ENCODE measurements around the gene YOD1. TPM values are rescaled to one million over a fixed set of nuclear protein-coding genes. Genes with fewer than 3 reads are reported as not detected.
"Not testable (repeated sequence)": the region's sequence is repeated elsewhere in the genome, so short reads cannot be mapped to it uniquely, and the experiment has no call there.

YOD1 gene
- polyA plus RNA-seq, 4 donors: 13.2 to 16.0 (median 14.0) TPM

GRCh38 chr1:207050480-207051190 lies 373 bp downstream of the YOD1 start:
- DNase-seq (ENCODE audit: low read depth in 4 of 4, low spot score in 2 of 4): peak; percentile 82 to 93 (median 90)

GRCh38 chr1:207049974-207050391 lies 1.0 kb downstream of the YOD1 start:
- DNase-seq (ENCODE audit: low read depth in 4 of 4, low spot score in 2 of 4): no peak

GRCh38 chr1:207049514-207049913 lies 1.5 kb downstream of the YOD1 start:
- no peak for DNase-seq (ENCODE audit: low read depth in 4 of 4, low spot score in 2 of 4)

- DNase-seq (ENCODE audit: low read depth in 4 of 4, low spot score in 2 of 4): no peak
Observed at GRCh38 chr1:207049054-207049453, 2.0 kb downstream of the YOD1 start.

GRCh38 chr1:207048041-207048440 lies 3.0 kb downstream of the YOD1 start:
- DNase-seq (ENCODE audit: low read depth in 4 of 4, low spot score in 2 of 4): no peak

GRCh38 chr1:207047505-207047904 lies 3.5 kb downstream of the YOD1 start:
- no peak for DNase-seq (ENCODE audit: low read depth in 4 of 4, low spot score in 2 of 4)

- DNase-seq (ENCODE audit: low read depth in 4 of 4, low spot score in 2 of 4): no peak
Observed at GRCh38 chr1:207045453-207045852, 5.6 kb downstream of the YOD1 start.

- DNase-seq (ENCODE audit: low read depth in 4 of 4, low spot score in 2 of 4): not testable (repeated sequence)
Observed at GRCh38 chr1:207041397-207041796, 9.6 kb downstream of the YOD1 start.

GRCh38 chr1:207040181-207040533 lies 10.9 kb downstream of the YOD1 start:
- no peak for DNase-seq (ENCODE audit: low read depth in 4 of 4, low spot score in 2 of 4)

- no peak for DNase-seq (ENCODE audit: low read depth in 4 of 4, low spot score in 2 of 4)
Observed at GRCh38 chr1:207039380-207040180, 11.4 kb downstream of the YOD1 start.

GRCh38 chr1:207036865-207037264 lies 14.1 kb downstream of the YOD1 start:
- DNase-seq (ENCODE audit: low read depth in 4 of 4, low spot score in 2 of 4): no peak

GRCh38 chr1:207035877-207036551 lies 15.0 kb downstream of the YOD1 start:
- no peak for DNase-seq (ENCODE audit: low read depth in 4 of 4, low spot score in 2 of 4)

- DNase-seq (ENCODE audit: low read depth in 4 of 4, low spot score in 2 of 4): no peak
Observed at GRCh38 chr1:207034998-207035397, 16.0 kb downstream of the YOD1 start.

GRCh38 chr1:207034208-207034607 lies 16.8 kb downstream of the YOD1 start:
- no peak for DNase-seq (ENCODE audit: low read depth in 4 of 4, low spot score in 2 of 4)

- DNase-seq (ENCODE audit: low read depth in 4 of 4, low spot score in 2 of 4): no peak
Observed at GRCh38 chr1:207033302-207033701, 17.7 kb downstream of the YOD1 start.

GRCh38 chr1:207032528-207033017 lies 18.4 kb downstream of the YOD1 start, which contains the start of gene C1orf116:
C1orf116 (minus strand) TSS chr1:207032756; CDS start chr1:207027598, 5,158 bp downstream.
- DNase-seq (ENCODE audit: low read depth in 4 of 4, low spot score in 2 of 4): peak in 1 of 4 donors; percentile 63

- no peak for DNase-seq (ENCODE audit: low read depth in 4 of 4, low spot score in 2 of 4)
Observed at GRCh38 chr1:207031632-207032264, 19.3 kb downstream of the YOD1 start.

- no peak for DNase-seq (ENCODE audit: low read depth in 4 of 4, low spot score in 2 of 4)
Observed at GRCh38 chr1:207031016-207031415, 20.0 kb downstream of the YOD1 start.

- DNase-seq (ENCODE audit: low read depth in 4 of 4, low spot score in 2 of 4): no peak
Observed at GRCh38 chr1:207030522-207031009, 20.4 kb downstream of the YOD1 start.

- no peak for DNase-seq (ENCODE audit: low read depth in 4 of 4, low spot score in 2 of 4)
Observed at GRCh38 chr1:207029701-207030521, 21.1 kb downstream of the YOD1 start.
